AG10803 (cell line): ENCODE data around the gene FABP7.
A peak's percentile ranks its signal among the peaks of the same experiment; 100 is the strongest.

Experiments used
- DNase-seq: peaks from one replicate; pipeline ENCODE4 v3.0.0; 2010; ENCODE audit warnings: low read depth
- H3K4me3 ChIP-seq: 2 replicates; pipeline ENCODE4 v1.5.1; 2011; ENCODE audit warnings: mild to moderate bottlenecking, low read length, control low read depth
- CTCF ChIP-seq: conservative IDR thresholded peaks from 2 replicates; pipeline ENCODE4 v1.5.1; 2011; ENCODE audit warnings: mild to moderate bottlenecking, low read length, control low read depth, inconsistent platforms

FABP7 gene

GRCh38 chr6:122779667-122780066, at the start of gene FABP7:
Gene FABP7, plus strand, starts transcription at chr6:122779716. Its CDS starts 79 bp downstream, at chr6:122779795.
- TF ChIP-seq CTCF: no peak
- no peak within 1 kb of the TSS for H3K4me3 ChIP-seq
- DNase-seq: no peak

DNA sequence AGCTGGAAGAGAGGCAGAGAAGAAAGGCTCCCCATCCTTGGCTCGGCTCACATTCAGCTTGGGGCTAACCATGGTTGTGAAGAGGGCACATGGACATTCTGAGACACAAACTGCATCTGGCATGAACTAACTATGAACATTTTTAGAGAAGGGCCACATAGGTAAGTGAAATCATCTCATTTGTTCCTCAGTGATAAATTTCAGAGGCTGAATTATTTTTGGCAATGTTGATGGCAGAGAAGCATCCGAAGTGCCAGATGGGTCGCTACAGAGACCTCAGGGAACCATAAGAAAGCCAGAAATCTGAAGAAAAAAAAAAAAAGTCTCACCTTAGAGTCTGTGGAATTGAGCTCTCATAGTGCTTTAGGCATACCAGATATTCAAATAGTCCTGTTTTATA, 49.2 kb upstream of the FABP7 start:
- DNase-seq: no peak
- no peak for TF ChIP-seq CTCF
- H3K4me3 ChIP-seq: no peak overlapping the region

GRCh38 chr6:122730775-122731386, 48.6 kb upstream of the FABP7 start:
- no peak overlapping the region for H3K4me3 ChIP-seq
- DNase-seq: peak; percentile 55
- peak; percentile 82 for TF ChIP-seq CTCF

GRCh38 chr6:122733259-122733658, 46.3 kb upstream of the FABP7 start:
- DNase-seq: no peak
- no peak for TF ChIP-seq CTCF
- no peak overlapping the region for H3K4me3 ChIP-seq

GRCh38 chr6:122734529-122735395, 44.8 kb upstream of the FABP7 start:
- TF ChIP-seq CTCF: no peak
- DNase-seq: no peak
- no peak overlapping the region for H3K4me3 ChIP-seq

GRCh38 chr6:122735582-122735981, 43.9 kb upstream of the FABP7 start:
- H3K4me3 ChIP-seq: no peak overlapping the region
- no peak for DNase-seq
- no peak for TF ChIP-seq CTCF

DNA sequence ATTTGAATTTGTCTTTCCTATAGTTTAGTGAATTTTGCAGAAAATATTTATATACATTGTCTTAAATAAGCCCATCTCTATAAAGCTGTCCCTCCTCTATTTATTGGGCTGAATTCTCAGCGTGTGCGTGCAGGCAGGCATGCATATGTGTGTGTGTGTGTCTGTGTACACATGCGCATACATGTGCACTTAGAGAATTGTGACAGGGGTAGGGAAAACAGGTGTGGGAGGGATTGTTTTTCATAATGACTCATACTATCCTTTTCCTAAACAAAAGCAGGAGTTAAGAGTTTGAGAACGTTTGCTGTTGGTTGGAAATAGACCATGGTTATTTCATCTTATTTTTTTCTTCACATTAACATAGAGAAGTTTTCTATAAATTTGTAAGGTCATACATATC, 43.4 kb upstream of the FABP7 start:
- no peak for TF ChIP-seq CTCF
- DNase-seq: no peak

More for the DNA sequence above, 43.4 kb upstream of the FABP7 start:
- no peak overlapping the region for H3K4me3 ChIP-seq
